GM12873 (cell line): ENCODE measurements around the gene TMEM72.
A peak's percentile ranks its signal among the peaks of the same experiment; 100 is the strongest.

Experiments used
- CTCF ChIP-seq: IDR thresholded peaks from 2 replicates; pipeline ENCODE4 v1.5.1; 2012; ENCODE audit warnings: low read depth, mild to moderate bottlenecking, moderate library complexity, low read length, control low read depth; ENCODE audit not compliant: insufficient read depth; ENCODE audit errors: missing control alignments

The TMEM72 gene

DNA sequence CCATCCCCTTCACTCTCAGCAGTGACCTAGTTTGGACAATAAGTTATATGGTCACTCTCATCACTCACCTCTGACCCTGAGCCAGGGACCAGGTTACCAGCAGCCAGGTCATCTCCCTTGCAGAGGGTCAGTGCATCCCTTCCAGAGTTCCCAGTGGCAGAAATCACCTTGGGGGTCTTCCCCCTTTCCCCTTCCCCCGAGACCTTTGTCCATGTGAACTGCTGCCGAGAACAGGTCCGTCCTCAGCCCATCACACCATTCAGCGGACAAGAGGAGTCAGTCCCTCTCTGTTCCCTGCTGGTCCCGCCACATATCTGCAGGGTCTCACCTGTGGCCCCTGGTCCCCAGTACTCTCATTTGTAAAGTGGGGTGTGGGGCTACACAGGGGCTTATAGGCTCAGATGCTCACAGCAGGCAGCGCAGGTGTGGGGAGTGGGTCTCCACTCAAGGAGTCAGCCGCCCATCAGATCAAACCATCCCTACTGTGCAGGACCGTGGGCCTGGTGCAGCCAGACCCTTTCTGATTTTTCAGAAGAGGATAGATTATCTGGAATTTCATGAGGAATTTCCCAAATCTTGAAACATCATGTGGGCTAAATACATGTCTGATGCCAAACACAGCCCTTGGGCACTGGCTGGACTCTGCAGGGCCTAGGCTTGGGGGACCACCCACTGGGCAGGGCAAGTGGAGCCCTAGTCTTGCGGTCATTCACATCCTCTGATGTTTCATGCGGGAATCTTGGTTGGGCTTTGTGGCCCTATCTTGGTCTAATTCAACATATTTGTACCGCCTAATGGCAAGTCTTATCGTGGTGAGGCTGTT, 61.0 kb downstream of the TMEM72 start:
- TF ChIP-seq CTCF = no peak

- no peak for TF ChIP-seq CTCF
Measured at GRCh38 chr10:44972874-44973306, 61.8 kb downstream of the TMEM72 start.

- TF ChIP-seq CTCF = no peak
Measured at GRCh38 chr10:44973323-44974081, 62.4 kb downstream of the TMEM72 start.

- no peak for TF ChIP-seq CTCF
Measured at GRCh38 chr10:44974082-44974627, 63.0 kb downstream of the TMEM72 start.

GRCh38 chr10:44974628-44975430, 63.7 kb downstream of the TMEM72 start:
- TF ChIP-seq CTCF = peak; percentile 83

DNA sequence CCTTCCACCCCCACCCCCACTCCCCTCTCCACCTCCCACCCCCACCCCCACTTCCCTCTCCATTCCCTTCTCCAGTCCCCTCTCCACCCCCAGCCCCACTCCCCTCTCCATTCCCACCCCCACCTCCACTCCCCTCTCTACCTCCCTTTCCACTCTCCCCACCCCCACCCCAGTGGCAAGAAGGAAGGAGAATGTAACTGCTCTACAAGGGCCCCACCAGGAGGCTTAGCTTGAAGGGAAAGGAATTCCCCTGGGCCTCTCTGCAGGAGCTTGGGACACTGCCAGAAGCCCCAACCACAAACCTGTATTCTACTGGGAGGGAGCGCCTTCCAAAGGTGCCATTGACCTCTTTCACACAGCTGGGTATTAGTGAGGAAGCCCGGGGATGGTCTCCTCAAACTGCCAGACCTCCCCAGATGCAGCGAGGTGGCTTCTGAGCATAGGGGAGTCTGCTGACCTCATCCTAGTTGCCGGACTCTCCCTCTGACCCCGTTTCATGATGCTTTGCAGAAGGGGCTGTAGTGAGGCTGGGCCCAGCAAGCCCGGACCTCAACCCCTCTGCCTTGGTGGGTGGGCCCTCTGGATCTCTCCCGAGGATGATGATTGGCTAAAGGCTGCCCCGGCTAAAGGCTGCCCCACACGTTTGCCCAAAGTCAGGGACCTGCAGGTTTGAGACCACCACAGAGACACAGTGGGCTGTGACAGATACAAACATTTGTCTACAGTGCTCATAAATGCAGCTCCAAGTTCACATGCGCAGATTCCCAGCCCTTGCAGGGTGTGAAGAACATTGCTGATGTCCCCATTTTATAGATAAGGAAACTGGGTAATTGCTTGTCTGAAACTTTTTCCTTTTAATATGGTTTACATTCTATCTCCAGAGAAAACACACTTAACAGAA, 64.5 kb downstream of the TMEM72 start:
- no peak for TF ChIP-seq CTCF
